Left hindlimb (tissue), 1 donor: ENCODE data around the gene HIVEP3.

Experiments
- DNase-seq: peaks from one replicate; pipeline ENCODE4 v3.0.0-alpha.2; 2018

Gene HIVEP3

GRCh38 chr1:41868241-41868998, 50.3 kb downstream of the HIVEP3 start:
- DNase-seq = no peak

- no peak for DNase-seq
These were observed 52.4 kb downstream of the HIVEP3 start for GRCh38 chr1:41866285-41866684.

- no peak for DNase-seq
These were observed 54.2 kb downstream of the HIVEP3 start for GRCh38 chr1:41864471-41865040.

GRCh38 chr1:41863718-41864117, 55.0 kb downstream of the HIVEP3 start:
- DNase-seq = no peak

GRCh38 chr1:41862384-41863221, 56.1 kb downstream of the HIVEP3 start:
- DNase-seq = no peak

GRCh38 chr1:41861535-41862383, 57.0 kb downstream of the HIVEP3 start:
- no peak for DNase-seq

- DNase-seq = no peak
These were observed 58.0 kb downstream of the HIVEP3 start for GRCh38 chr1:41860771-41861170.

GRCh38 chr1:41860214-41860613, 58.5 kb downstream of the HIVEP3 start:
- no peak for DNase-seq

- no peak for DNase-seq
These were observed 59.0 kb downstream of the HIVEP3 start for GRCh38 chr1:41859686-41860085.

- DNase-seq = peak; percentile 70
These were observed 61.8 kb downstream of the HIVEP3 start for GRCh38 chr1:41856944-41857285.

- DNase-seq = no peak
These were observed 62.4 kb downstream of the HIVEP3 start for GRCh38 chr1:41856151-41856943.

GRCh38 chr1:41855713-41856112, 63.0 kb downstream of the HIVEP3 start:
- no peak for DNase-seq

- no peak for DNase-seq
These were observed 64.8 kb downstream of the HIVEP3 start for GRCh38 chr1:41853907-41854306.

GRCh38 chr1:41852091-41852490, 66.6 kb downstream of the HIVEP3 start:
- no peak for DNase-seq

- DNase-seq = no peak
These were observed 67.1 kb downstream of the HIVEP3 start for GRCh38 chr1:41851589-41851988.

GRCh38 chr1:41850029-41850428, 68.7 kb downstream of the HIVEP3 start:
- no peak for DNase-seq

GRCh38 chr1:41849211-41849759, 69.4 kb downstream of the HIVEP3 start:
- DNase-seq = no peak

- DNase-seq = no peak
These were observed 70.3 kb downstream of the HIVEP3 start for GRCh38 chr1:41848216-41848952.

GRCh38 chr1:41847733-41848132, 71.0 kb downstream of the HIVEP3 start:
- DNase-seq = no peak

- no peak for DNase-seq
These were observed 71.9 kb downstream of the HIVEP3 start for GRCh38 chr1:41846625-41847405.
